ENCODE measurements around the gene PFN2.

The PFN2 gene

DNA sequence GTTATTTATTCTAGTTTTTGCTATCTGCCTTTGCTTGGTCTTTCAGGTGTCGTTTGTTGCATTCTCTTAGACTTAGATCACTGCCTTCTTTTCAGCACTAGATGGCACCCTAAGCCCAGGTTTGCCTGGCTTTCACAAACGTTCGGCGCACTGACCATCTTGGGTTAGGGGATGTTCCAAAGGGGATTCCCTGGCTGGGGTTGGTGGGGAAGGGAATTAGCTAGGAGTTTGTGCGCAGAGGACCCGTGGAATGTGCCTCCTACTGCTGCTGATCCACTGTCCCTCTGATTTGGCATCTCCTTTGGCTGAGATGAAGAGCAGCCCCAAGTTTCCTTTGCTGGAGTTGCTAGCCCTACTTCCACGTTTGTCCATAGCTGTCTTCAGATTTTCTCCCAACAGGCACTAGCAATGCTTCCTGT lies 33.9 kb downstream of the PFN2 start:
- H3K36me3 ChIP-seq (ENCODE audit: insufficient read depth, insufficient read length, low read length) = no peaks in the 10 kb centered on the region
- no peak overlapping the region for H3K9ac ChIP-seq (ENCODE audit: insufficient read length, low read depth)
- no peak overlapping the region for H3K4me3 ChIP-seq (ENCODE audit: insufficient read length, low read depth)
- no peaks in the 10 kb centered on the region for H3K27me3 ChIP-seq (ENCODE audit: insufficient read depth, insufficient read length)
- H3K4me1 ChIP-seq (ENCODE audit: insufficient read depth, insufficient read length) = no peaks in the 10 kb centered on the region
- peak; percentile 69 for DNase-seq (ENCODE audit: low read depth, low spot score)
- TF ChIP-seq ZNF274 (IDR thresholded peaks at IDR 0.05; ENCODE audit: low read depth, low read length) (no peak), SUZ12 (IDR thresholded peaks at IDR 0.05; ENCODE audit: extremely low read depth, insufficient read depth, insufficient read length) (no peak)
- H3K9me3 ChIP-seq (ENCODE audit: insufficient read depth, low read length) = peaks cover 20% of the 10 kb centered on the region; the same call in 1 of the 2 replicates

DNA sequence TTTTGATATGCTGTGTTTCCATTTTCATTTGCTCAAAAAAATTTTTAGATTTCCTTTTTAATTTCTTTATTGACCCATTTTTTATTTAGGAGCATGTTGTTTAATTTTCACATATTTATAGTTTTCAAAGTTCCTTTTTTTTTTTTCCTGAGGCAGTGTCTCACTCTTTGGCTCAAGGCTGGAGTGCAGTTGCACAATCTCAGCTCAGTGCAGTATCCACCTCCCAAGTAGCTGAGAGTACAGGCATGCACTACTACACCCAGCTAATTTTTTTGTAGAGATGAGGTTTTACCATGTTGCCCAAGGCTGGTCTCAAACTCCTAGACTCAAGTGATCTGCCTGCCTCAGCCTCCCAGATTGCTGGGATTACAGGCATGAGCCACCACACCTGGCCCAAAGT lies 36.2 kb downstream of the PFN2 start:
- TF ChIP-seq SUZ12 (IDR thresholded peaks at IDR 0.05; ENCODE audit: extremely low read depth, insufficient read depth, insufficient read length) = no peak
- no peak for TF ChIP-seq YY1 (IDR thresholded peaks at IDR 0.05; ENCODE audit: insufficient read depth, insufficient read length)
- TF ChIP-seq ZNF274 (IDR thresholded peaks at IDR 0.05; ENCODE audit: low read depth, low read length) = no peak
- DNase-seq (ENCODE audit: low read depth, low spot score) = no peak
- no peaks in the 10 kb centered on the region for H3K27me3 ChIP-seq (ENCODE audit: insufficient read depth, insufficient read length)
- peaks cover 27% of the 10 kb centered on the region; the same call in 1 of the 2 replicates for H3K9me3 ChIP-seq (ENCODE audit: insufficient read depth, low read length)
- no peak overlapping the region for H3K9ac ChIP-seq (ENCODE audit: insufficient read length, low read depth)
- no peaks in the 10 kb centered on the region for H3K36me3 ChIP-seq (ENCODE audit: insufficient read depth, insufficient read length, low read length)
- H3K4me1 ChIP-seq (ENCODE audit: insufficient read depth, insufficient read length) = no peaks in the 10 kb centered on the region
- no peak overlapping the region for H3K4me3 ChIP-seq (ENCODE audit: insufficient read length, low read depth)

DNA sequence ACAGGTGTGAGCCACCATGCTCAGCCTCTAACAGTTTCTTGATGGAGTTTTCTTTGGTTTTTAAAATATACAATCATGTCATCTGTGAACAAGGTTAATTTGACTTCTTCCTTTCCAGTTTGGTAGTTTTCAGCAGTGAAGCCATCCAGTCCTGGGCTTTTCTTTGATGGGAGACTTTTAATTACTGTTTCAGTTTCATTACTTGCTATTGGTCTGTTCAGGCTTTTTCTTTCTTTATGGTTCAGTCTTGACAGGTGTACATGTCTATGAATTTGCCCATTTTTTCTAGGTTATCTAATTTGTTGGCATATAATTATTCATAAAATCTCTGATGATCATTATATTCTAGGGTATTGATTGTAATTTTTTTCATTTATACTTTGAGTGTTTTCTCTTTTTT lies 36.8 kb downstream of the PFN2 start:
- Histone ChIP-seq H3K9me3 (ENCODE audit: insufficient read depth, low read length) (peaks cover 27% of the 10 kb centered on the region; the same call in 1 of the 2 replicates), H3K36me3 (ENCODE audit: insufficient read depth, insufficient read length, low read length) (no peaks in the 10 kb centered on the region), H3K27me3 (ENCODE audit: insufficient read depth, insufficient read length) (no peaks in the 10 kb centered on the region), H3K4me1 (ENCODE audit: insufficient read depth, insufficient read length) (no peaks in the 10 kb centered on the region), H3K4me3 (ENCODE audit: insufficient read length, low read depth) (no peak overlapping the region), H3K9ac (ENCODE audit: insufficient read length, low read depth) (no peak overlapping the region)
- no peak for TF ChIP-seq SUZ12 (IDR thresholded peaks at IDR 0.05; ENCODE audit: extremely low read depth, insufficient read depth, insufficient read length)
- TF ChIP-seq YY1 (IDR thresholded peaks at IDR 0.05; ENCODE audit: insufficient read depth, insufficient read length) = no peak
- no peak for TF ChIP-seq ZNF274 (IDR thresholded peaks at IDR 0.05; ENCODE audit: low read depth, low read length)
- no peak for DNase-seq (ENCODE audit: low read depth, low spot score)

DNA sequence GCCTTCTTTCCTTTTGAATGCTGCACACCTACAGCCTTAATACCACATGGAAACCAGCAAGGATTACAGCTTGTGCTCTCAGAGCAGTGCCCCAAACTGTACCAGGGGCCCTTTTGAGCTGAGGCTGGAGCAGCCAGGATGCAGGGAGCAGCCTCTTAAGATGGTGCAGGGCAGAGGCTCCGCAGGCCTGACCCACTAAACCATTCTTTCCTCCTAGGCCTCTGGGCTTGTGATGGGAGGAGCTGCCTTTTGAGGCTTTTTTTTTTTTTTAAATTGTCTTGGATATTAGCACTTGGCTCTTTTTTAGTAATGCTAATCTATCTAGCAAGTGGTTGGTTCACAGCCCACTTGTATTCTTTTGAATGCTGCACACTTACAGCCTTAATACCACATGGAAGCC lies 37.7 kb downstream of the PFN2 start:
- no peak overlapping the region for H3K4me3 ChIP-seq (ENCODE audit: insufficient read length, low read depth)
- no peak for TF ChIP-seq SUZ12 (IDR thresholded peaks at IDR 0.05; ENCODE audit: extremely low read depth, insufficient read depth, insufficient read length)
- no peak for TF ChIP-seq YY1 (IDR thresholded peaks at IDR 0.05; ENCODE audit: insufficient read depth, insufficient read length)
- TF ChIP-seq ZNF274 (IDR thresholded peaks at IDR 0.05; ENCODE audit: low read depth, low read length) = no peak
- no peak overlapping the region for H3K9ac ChIP-seq (ENCODE audit: insufficient read length, low read depth)
- peaks cover 27% of the 10 kb centered on the region; the same call in 1 of the 2 replicates for H3K9me3 ChIP-seq (ENCODE audit: insufficient read depth, low read length)
- H3K4me1 ChIP-seq (ENCODE audit: insufficient read depth, insufficient read length) = no peaks in the 10 kb centered on the region
- H3K36me3 ChIP-seq (ENCODE audit: insufficient read depth, insufficient read length, low read length) = no peaks in the 10 kb centered on the region
- DNase-seq (ENCODE audit: low read depth, low spot score) = peak; percentile 9
- H3K27me3 ChIP-seq (ENCODE audit: insufficient read depth, insufficient read length) = no peaks in the 10 kb centered on the region

DNA sequence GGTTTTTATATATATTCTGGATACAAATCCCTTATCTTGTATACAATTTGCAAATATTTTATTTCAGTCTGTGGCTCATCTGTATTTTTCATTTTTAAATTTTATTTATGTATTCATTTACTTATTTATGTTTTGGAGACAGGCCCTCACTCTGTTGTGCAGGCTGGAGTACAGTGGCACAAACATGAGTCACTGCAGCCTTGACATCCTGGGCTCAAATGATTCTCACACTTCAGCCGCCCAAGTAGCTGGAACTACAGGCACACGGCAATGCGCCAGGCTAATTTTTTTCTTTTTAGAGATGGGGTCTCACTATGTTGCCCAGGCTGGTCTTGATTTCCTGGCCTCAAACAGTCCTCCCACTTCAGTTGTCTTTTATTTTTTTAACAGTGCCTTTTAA lies 50.6 kb downstream of the PFN2 start:
- no peak overlapping the region for H3K9ac ChIP-seq (ENCODE audit: insufficient read length, low read depth)
- no peaks in the 10 kb centered on the region for H3K9me3 ChIP-seq (ENCODE audit: insufficient read depth, low read length)
- no peak overlapping the region for H3K4me3 ChIP-seq (ENCODE audit: insufficient read length, low read depth)
- no peak for TF ChIP-seq ZNF274 (IDR thresholded peaks at IDR 0.05; ENCODE audit: low read depth, low read length)
- no peak for TF ChIP-seq SUZ12 (IDR thresholded peaks at IDR 0.05; ENCODE audit: extremely low read depth, insufficient read depth, insufficient read length)
- H3K27me3 ChIP-seq (ENCODE audit: insufficient read depth, insufficient read length) = no peaks in the 10 kb centered on the region
- peaks cover 4% of the 10 kb centered on the region for H3K36me3 ChIP-seq (ENCODE audit: insufficient read depth, insufficient read length, low read length)
- no peaks in the 10 kb centered on the region for H3K4me1 ChIP-seq (ENCODE audit: insufficient read depth, insufficient read length)
- DNase-seq (ENCODE audit: low read depth, low spot score) = no peak

DNA sequence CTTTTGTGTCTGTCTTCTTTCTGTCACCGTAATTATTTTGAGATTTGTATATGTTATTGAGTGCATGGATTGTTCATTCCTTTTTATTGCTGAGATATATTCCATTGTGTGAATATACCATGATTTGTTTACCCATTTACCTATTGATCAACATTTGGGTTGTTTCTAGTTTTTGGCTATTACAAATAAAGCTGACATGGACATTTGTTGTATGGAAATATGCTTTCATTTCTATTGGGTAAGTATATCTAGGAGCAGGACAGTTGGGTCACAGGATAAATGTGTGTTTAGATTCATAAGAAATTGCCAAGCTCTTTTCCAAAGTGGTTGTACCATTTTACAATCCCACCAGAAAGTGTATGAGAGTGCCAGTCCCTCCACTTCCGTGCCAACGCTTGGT lies 51.2 kb downstream of the PFN2 start:
- H3K27me3 ChIP-seq (ENCODE audit: insufficient read depth, insufficient read length) = no peaks in the 10 kb centered on the region
- DNase-seq (ENCODE audit: low read depth, low spot score) = no peak
- H3K9me3 ChIP-seq (ENCODE audit: insufficient read depth, low read length) = no peaks in the 10 kb centered on the region
- no peak overlapping the region for H3K4me3 ChIP-seq (ENCODE audit: insufficient read length, low read depth)
- H3K36me3 ChIP-seq (ENCODE audit: insufficient read depth, insufficient read length, low read length) = peaks cover 2% of the 10 kb centered on the region
- H3K4me1 ChIP-seq (ENCODE audit: insufficient read depth, insufficient read length) = no peaks in the 10 kb centered on the region
- no peak for TF ChIP-seq YY1 (IDR thresholded peaks at IDR 0.05; ENCODE audit: insufficient read depth, insufficient read length)
- H3K9ac ChIP-seq (ENCODE audit: insufficient read length, low read depth) = no peak overlapping the region

DNA sequence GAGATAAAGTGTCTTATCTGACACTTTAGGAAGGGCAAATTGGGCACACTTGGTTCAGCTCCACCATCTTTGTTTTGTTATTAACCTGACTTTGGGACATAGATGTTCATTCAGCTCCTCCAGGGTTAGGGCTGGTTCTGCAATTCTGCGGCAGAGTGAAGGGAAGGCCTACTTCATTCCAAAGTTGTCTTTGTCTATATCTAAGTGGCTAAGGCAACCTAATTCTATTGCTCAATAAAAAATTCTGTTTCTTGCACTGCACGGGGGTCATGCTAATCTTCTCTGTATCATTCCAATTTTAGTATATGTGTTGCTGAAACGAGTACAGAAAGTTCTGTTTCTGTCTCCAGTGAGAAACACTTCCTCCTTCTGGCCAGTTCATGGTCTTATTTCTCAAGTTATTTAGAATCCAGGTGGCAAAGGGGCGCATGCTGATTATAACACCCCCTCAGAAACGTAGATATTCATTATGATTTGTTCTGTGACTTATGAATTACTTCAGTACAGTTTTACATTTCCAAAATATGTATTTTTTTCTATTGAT lies 53.5 kb downstream of the PFN2 start:
- TF ChIP-seq YY1 (IDR thresholded peaks at IDR 0.05; ENCODE audit: insufficient read depth, insufficient read length) (no peak), ZNF274 (IDR thresholded peaks at IDR 0.05; ENCODE audit: low read depth, low read length) (no peak), SUZ12 (IDR thresholded peaks at IDR 0.05; ENCODE audit: extremely low read depth, insufficient read depth, insufficient read length) (no peak)
- no peaks in the 10 kb centered on the region for H3K9me3 ChIP-seq (ENCODE audit: insufficient read depth, low read length)
- H3K27me3 ChIP-seq (ENCODE audit: insufficient read depth, insufficient read length) = no peaks in the 10 kb centered on the region
- no peaks in the 10 kb centered on the region for H3K36me3 ChIP-seq (ENCODE audit: insufficient read depth, insufficient read length, low read length)
- no peak overlapping the region for H3K9ac ChIP-seq (ENCODE audit: insufficient read length, low read depth)
- H3K4me1 ChIP-seq (ENCODE audit: insufficient read depth, insufficient read length) = no peaks in the 10 kb centered on the region
- no peak overlapping the region for H3K4me3 ChIP-seq (ENCODE audit: insufficient read length, low read depth)
- DNase-seq (ENCODE audit: low read depth, low spot score) = no peak

Measured in NT2/D1 (cell line).